GM19238 (cell line): ENCODE measurements around the gene ACAN.

Experiments
- DNase-seq: peaks from one replicate; pipeline ENCODE4 v3.0.0; 2011; ENCODE audit warnings: low spot score; ENCODE audit not compliant: insufficient read length

The ACAN gene

DNA sequence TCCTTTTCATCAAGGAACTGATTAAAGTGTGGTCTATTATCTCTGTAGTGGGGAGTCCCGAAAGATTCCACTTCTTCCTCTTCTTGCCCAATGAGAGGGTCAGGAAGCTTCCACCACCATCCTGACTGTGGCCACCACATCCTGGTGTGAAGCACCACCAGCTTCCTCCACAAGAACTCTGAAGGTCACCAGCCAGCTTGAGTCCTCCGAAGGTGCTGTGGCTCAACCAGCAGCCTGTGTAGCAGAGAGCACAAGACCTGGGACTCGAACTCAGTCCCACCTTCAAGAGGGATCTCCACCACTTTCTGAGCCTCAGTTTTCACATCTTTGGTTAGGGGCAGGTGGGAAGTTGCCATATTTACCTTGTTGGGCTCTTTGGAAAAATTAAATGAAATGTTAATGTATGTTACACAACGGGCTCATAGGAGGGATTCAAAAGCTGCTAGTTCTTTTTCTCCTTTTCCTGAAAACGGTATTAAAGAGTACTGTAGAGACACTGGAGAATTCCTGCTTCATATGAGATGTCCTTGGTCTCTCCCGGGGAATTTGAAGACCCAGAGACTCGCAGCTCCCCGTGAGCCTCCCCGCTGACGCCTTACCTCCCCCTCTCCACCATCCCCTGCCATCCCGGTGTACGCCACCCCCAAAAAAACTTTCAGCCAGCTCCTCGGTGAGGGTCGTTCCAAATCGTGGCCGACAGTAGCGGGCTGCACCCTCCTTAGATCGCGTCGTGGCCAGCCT is 816 bp upstream of the ACAN start:
- DNase-seq, result no peak

- DNase-seq, result no peak
These were observed 320 bp upstream of the ACAN start for GRCh38 chr15:88802991-88803240.

DNA sequence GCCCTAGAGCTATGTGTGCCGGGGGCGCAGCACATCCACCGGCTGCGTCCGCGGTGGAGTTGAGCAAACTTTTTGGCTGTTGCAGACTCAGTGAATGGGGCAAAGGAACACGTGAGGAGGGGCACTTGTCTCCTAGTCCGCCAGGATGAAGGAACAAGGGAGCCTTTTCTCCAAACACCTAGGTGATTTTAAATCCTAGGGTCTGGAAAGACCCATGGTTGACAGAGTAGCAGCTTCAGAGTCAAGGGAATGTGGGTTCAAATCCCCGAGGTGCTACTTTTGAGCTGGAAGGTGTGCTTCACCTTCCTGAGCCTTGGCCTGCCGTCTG is 648 bp downstream of the ACAN start:
- no peak for DNase-seq

- no peak for DNase-seq
These were observed 1.0 kb downstream of the ACAN start for GRCh38 chr15:88804257-88804656.

GRCh38 chr15:88805031-88805780 is 2.0 kb downstream of the ACAN start:
- DNase-seq, result no peak

- no peak for DNase-seq
These were observed 7.2 kb downstream of the ACAN start for GRCh38 chr15:88810446-88810845.

DNA sequence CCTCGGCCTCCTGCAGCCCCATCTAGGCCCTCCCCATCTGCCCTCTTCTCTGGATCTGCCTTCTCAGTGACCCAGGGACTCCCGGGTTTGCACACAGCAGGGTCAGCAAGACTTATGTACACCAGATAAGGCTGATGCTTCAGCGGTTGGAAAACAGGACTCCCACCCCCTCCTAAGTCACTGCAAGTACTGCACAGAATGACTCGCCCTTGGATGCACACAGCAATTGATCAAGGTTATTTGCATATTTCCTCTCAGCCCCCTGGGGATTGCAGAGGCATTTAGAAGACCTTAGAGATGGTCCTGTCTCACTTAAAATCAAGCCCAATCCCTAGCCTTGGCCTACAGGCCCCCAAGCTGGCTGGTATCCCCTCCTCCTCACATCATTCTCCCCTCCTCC is 8.9 kb downstream of the ACAN start:
- DNase-seq, result no peak

GRCh38 chr15:88813960-88814359 is 10.7 kb downstream of the ACAN start:
- no peak for DNase-seq

GRCh38 chr15:88814393-88814792 is 11.2 kb downstream of the ACAN start:
- no peak for DNase-seq

- no peak for DNase-seq
These were observed 15.7 kb downstream of the ACAN start for GRCh38 chr15:88818920-88819319.

GRCh38 chr15:88821993-88822392 is 18.8 kb downstream of the ACAN start:
- DNase-seq, result no peak

DNA sequence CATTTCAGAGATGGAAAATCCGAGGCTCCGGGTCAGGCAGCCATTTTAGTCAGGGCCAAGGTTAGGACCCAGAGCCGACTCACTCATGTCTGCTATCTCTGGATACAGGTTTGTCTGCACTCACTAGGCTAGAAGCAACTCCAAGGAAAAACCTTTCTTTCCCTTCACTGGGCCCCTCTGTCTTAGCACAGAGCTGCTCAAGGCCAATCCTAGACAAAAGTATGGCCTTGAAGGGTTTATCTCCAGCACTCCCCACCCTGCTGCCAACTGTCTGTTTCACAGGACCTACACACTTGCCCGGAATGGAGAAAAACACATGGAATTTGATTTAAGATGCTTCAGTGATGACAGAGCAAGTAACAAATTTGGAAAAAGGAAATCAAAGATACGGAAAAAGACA is 25.6 kb downstream of the ACAN start:
- no peak for DNase-seq

DNA sequence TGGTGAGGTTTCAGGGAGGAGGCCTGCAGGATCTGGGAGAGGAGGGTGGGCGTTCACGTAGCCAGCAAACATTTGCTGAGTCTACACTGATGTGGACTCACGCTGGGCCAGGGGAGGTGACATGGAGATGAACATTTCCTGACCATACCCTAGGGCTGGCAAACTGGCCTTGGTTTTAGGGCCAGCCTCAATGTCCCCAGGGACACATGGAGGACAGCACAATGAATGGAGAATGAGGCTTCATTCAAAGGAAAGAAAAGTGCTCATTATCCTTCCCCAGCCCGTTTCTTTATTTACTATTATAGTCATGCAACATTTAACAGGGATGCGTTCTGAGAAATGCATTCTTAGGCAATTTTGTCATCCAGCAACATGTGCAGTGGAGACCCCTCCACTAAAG is 26.8 kb downstream of the ACAN start:
- DNase-seq, result no peak

- no peak for DNase-seq
These were observed 29.8 kb downstream of the ACAN start for GRCh38 chr15:88832820-88833730.

DNA sequence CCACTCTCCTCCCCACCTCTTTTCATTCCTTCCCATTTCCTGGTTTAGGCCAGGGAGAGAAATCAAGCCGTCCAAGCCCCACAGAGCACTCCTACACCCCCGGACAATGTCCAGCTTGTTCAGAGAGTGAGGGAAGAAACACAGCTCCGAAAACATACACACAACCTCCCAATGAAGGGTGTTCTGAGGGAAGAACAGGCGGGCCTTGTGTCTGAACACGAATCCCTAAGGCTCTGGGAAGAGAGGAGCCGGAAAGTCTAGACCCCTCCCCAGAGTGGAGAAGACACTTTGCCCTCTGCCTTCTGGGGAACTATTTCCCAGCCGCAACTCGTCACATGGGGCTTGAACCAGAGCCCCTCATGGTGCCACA is 30.5 kb downstream of the ACAN start:
- DNase-seq, result no peak

- DNase-seq, result no peak
These were observed 31.1 kb downstream of the ACAN start for GRCh38 chr15:88834211-88834812.

GRCh38 chr15:88835119-88835518 is 31.9 kb downstream of the ACAN start:
- no peak for DNase-seq

DNA sequence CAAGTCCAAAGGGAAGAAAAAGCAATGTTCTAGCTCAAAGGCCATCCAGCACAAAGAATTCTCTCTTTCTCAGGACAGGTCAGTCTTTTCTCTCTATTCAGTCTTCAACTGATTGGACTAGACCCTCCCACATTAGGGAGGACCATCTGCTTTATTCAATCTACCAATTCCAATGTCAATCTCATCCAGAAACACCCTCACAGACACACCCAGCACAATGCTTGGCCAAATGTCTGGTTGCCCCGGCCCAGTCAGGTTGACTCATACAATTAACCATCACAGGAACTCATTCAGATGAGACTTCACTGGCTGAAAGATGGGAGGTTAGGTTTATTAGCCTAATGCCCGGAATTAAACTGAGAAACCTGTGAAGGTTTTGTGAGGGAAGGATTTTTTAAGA is 32.4 kb downstream of the ACAN start:
- no peak for DNase-seq

GRCh38 chr15:88838667-88839066 is 35.4 kb downstream of the ACAN start:
- DNase-seq, result no peak

DNA sequence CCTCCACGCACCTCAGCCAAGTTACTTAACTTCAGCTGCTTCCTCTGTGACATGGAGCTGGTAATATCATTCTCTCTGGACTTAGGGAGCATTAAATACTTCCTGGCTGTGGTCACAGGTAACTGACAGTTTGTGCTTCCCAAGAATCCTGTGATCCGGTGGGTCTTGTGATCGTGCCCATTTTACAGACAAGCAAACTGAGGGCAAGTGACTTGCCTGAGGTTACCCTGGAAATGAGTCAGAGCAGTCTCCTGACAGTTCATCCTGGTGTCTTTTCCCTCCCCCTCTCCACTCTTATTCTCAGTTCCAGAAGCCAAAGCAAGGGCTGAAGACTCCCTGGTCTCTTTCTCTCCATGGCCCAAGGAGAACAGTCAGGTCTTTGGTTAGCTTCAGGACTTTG is 35.9 kb downstream of the ACAN start:
- DNase-seq, result no peak

GRCh38 chr15:88839961-88840360 is 36.7 kb downstream of the ACAN start:
- DNase-seq, result no peak

DNA sequence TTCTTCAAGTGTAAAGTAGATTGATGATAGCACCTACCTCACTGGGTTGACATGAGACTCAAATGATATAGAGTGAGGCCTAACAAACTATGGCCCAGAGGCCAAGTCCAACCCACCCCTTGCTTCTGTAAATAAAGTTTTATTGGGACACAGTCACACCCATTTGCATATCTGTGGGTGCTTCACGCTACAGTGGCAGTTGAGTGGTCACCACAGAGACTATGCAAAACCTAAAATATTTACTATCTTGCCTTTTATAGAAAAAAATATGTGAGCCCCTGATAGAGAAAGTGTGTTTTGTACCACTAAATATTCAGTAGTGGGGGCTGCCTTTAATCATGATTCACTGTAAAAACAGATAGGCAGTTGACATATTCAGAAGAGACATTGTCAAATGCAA is 38.0 kb downstream of the ACAN start:
- DNase-seq, result no peak
